ENCODE measurements around the gene TFRC.

DNA sequence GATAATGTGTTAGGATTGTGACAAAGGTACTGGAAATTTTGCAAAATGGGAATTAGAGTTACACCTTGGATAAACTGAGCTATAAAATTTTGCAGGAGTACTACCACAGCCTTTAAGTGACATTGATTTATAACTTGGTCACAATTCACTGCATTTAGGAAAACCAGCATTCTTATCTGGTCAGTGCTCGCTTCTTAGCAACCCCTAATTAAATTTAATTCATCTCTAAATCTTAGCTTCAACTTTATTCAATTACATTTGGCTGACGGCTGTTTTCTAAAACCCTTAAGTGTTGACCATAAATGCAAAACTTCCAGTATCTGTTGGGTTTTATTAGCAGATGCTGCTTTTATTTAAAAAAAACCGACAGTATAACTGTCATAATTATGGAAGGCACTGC, 31.3 kb downstream of the TFRC start:
- TF ChIP-seq, protein P1, sequence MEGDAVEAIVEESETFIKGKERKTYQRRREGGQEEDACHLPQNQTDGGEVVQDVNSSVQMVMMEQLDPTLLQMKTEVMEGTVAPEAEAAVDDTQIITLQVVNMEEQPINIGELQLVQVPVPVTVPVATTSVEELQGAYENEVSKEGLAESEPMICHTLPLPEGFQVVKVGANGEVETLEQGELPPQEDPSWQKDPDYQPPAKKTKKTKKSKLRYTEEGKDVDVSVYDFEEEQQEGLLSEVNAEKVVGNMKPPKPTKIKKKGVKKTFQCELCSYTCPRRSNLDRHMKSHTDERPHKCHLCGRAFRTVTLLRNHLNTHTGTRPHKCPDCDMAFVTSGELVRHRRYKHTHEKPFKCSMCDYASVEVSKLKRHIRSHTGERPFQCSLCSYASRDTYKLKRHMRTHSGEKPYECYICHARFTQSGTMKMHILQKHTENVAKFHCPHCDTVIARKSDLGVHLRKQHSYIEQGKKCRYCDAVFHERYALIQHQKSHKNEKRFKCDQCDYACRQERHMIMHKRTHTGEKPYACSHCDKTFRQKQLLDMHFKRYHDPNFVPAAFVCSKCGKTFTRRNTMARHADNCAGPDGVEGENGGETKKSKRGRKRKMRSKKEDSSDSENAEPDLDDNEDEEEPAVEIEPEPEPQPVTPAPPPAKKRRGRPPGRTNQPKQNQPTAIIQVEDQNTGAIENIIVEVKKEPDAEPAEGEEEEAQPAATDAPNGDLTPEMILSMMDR (IDR thresholded peaks at IDR 0.05), result no peak
- no peak for TF ChIP-seq POLR2A (IDR thresholded peaks at IDR 0.05)
